ENCODE measurements around the gene ENO2.
A peak's percentile ranks its signal among the peaks of the same experiment; 100 is the strongest.

Gene ENO2

GRCh38 chr12:6921996-6922946 lies 7.9 kb downstream of the ENO2 start:
- TF ChIP-seq, protein P1, sequence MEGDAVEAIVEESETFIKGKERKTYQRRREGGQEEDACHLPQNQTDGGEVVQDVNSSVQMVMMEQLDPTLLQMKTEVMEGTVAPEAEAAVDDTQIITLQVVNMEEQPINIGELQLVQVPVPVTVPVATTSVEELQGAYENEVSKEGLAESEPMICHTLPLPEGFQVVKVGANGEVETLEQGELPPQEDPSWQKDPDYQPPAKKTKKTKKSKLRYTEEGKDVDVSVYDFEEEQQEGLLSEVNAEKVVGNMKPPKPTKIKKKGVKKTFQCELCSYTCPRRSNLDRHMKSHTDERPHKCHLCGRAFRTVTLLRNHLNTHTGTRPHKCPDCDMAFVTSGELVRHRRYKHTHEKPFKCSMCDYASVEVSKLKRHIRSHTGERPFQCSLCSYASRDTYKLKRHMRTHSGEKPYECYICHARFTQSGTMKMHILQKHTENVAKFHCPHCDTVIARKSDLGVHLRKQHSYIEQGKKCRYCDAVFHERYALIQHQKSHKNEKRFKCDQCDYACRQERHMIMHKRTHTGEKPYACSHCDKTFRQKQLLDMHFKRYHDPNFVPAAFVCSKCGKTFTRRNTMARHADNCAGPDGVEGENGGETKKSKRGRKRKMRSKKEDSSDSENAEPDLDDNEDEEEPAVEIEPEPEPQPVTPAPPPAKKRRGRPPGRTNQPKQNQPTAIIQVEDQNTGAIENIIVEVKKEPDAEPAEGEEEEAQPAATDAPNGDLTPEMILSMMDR (conservative IDR thresholded peaks at IDR 0.05; ENCODE audit: low read depth): no peak
- ChIA-PET CTCF (interaction anchor here (0.7 to 1.1 kb wide), 4 partner anchors 22 to 233 kb away, joined by 3 to 8 read pairs (median 3); partner anchors contain the start of gene ZNF384), POLR2A (ENCODE audit: low non-redundant PET) (interaction anchor here (0.5 kb wide), 1 partner anchor 233 kb away, joined by 3 read pairs; no protein-coding TSS in a partner anchor)
- H3K27ac ChIP-seq: no peak overlapping the region
- DNase-seq (ENCODE audit: low spot score): no peak

DNA sequence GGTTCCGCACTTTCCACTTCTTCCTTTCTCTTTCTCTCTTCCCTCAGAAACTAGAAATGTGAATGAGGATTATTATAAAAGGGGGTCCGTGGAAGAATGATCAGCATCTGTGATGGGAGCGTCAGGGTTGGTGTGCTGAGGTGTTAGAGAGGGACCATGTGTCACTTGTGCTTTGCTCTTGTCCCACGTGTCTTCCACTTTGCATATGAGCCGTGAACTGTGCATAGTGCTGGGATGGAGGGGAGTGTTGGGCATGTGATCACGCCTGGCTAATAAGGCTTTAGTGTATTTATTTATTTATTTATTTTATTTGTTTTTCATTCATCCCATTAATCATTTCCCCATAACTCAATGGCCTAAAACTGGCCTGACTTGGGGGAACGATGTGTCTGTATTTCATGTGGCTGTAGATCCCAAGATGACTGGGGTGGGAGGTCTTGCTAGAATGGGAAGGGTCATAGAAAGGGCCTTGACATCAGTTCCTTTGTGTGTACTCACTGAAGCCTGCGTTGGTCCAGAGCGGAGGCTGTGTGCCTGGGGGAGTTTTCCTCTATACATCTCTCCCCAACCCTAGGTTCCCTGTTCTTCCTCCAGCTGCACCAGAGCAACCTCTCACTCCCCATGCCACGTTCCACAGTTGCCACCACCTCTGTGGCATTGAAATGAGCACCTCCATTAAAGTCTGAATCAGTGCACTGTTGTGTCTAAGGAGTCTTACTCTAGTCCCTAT lies 8.8 kb downstream of the ENO2 start:
- H3K27ac ChIP-seq: no peak overlapping the region
- CTCF ChIA-PET: interaction anchor here (0.7 to 2.8 kb wide), 5 partner anchors 15 to 234 kb away, joined by 3 to 11 read pairs (median 3); partner anchors contain the start of gene ZNF384
- TF ChIP-seq, protein P1 (conservative IDR thresholded peaks at IDR 0.05; ENCODE audit: low read depth): no peak
- POLR2A ChIA-PET (ENCODE audit: low non-redundant PET): interaction anchor here (0.5 kb wide), 1 partner anchor 234 kb away, joined by 3 read pairs; no protein-coding TSS in a partner anchor
- no peak for DNase-seq (ENCODE audit: low spot score)

DNA sequence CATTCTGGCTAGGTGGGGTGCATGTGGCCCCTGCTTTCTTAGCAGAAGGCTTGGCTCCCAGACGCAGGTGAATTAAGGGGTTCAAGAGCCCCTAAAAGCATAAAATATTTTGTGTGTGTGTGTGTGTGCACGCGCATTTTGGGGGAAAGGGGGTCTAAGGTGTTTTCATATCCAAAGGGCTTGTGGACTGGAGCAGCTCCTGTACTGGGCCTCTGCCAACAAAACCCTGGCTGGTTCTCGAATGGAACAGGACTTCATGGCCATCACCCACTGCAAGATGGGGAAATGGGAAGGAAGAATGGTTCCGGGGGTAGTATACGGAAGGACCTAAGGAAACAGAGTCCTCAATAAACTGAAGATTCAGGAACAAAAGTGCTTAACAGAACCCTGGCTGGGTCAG lies 9.5 kb downstream of the ENO2 start:
- no peak for DNase-seq (ENCODE audit: low spot score)
- TF ChIP-seq, protein P1 (conservative IDR thresholded peaks at IDR 0.05; ENCODE audit: low read depth): no peak
- CTCF ChIA-PET: interaction anchor here (0.6 to 2.8 kb wide), 8 partner anchors 14 to 166 kb away, joined by 3 to 11 read pairs (median 3); no protein-coding TSS in a partner anchor
- peak overlapping the region; percentile 98; the same call in 1 of the 2 replicates for H3K27ac ChIP-seq
- POLR2A ChIA-PET (ENCODE audit: low non-redundant PET): no interaction called here

DNA sequence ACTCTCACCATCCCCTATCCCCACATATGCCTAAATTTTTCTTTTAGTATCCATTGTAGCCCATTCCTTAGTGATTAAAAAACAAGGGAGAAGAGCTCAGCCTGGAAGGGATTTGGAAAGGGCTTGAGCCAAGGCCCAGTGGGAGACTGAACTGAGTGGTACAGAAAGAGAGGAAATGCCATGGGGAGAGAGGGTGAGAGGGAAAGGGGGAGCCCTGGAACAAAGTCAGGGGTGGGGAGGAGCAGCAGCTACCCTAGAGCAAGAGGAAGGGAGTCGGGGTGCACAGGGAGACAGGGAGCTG lies 10.8 kb downstream of the ENO2 start:
- no peak for DNase-seq (ENCODE audit: low spot score)
- ChIA-PET CTCF (interaction anchor here (0.6 to 3.0 kb wide), 8 partner anchors 11 to 187 kb away, joined by 3 to 15 read pairs (median 4); partner anchors contain the start of gene ENO2), POLR2A (ENCODE audit: low non-redundant PET) (interaction anchor here (0.9 to 1.5 kb wide), 5 partner anchors 13 to 52 kb away, joined by 3 read pairs; partner anchors contain the start of gene SPSB2)
- TF ChIP-seq, protein P1 (conservative IDR thresholded peaks at IDR 0.05; ENCODE audit: low read depth): no peak
- peak overlapping the region; percentile 98 for H3K27ac ChIP-seq

GRCh38 chr12:6925540-6926279 lies 11.3 kb downstream of the ENO2 start:
- DNase-seq (ENCODE audit: low spot score): peak; percentile 74
- POLR2A ChIA-PET (ENCODE audit: low non-redundant PET): interaction anchor here (0.6 to 1.5 kb wide), 7 partner anchors 12 to 53 kb away, joined by 3 to 5 read pairs (median 3); partner anchors contain the start of genes C12orf57, RNU7-1 and SPSB2
- TF ChIP-seq, protein P1 (conservative IDR thresholded peaks at IDR 0.05; ENCODE audit: low read depth): no peak
- peak overlapping the region; percentile 98 for H3K27ac ChIP-seq
- CTCF ChIA-PET: interaction anchor here (0.6 to 3.0 kb wide), 6 partner anchors 12 to 187 kb away, joined by 3 to 15 read pairs (median 4); partner anchors contain the start of gene ENO2
